Endothelial cell of umbilical vein (primary cell): ENCODE measurements around the gene MBD3L1. TPM values are rescaled to one million over a fixed set of nuclear protein-coding genes. Genes with fewer than 3 reads are reported as not detected.

Experiments used
- BruUV-seq: library from RNA; stranded (reverse); fragments of 400-500 nt; replicated peaks from 2 replicates; lab custom pipeline; 2021; lab: Mats Ljungman, UMichigan
- CTCF ChIA-PET: fragments of 300-600, 350-600 bp; sonication (Branson Sonifier 250); formaldehyde crosslinking; loops from one replicate; lab custom pipeline; 2021; ENCODE audit warnings: antibody characterized with exemption, inconsistent platforms; lab: Charles Lee
- POLR2A ChIA-PET: fragments of 300-600, 350-600 bp; sonication (Branson Sonifier 250); formaldehyde crosslinking; loops from one replicate; lab custom pipeline; 2021; ENCODE audit warnings: antibody characterized with exemption, inconsistent platforms; lab: Charles Lee
- DNase-seq: peaks from one replicate; pipeline ENCODE4 v3.0.0-alpha.2; 2011; ENCODE audit warnings: low read depth, low spot score
- FAIRE-seq: peaks from 2 replicates; lab custom pipeline; 2011; peaks lifted over from hg19 to GRCh38; lab: Jason Lieb, UNC
- H2AFZ ChIP-seq: 2 replicates; pipeline ENCODE4 v1.6.0; 2012; ENCODE audit warnings: low read depth, low read length, control low read depth, inconsistent platforms
- H3K27ac ChIP-seq: 2 replicates; pipeline ENCODE4 v1.5.1; 2011; ENCODE audit warnings: low read depth, mild to moderate bottlenecking, control low read depth, low read length, moderate library complexity; ENCODE audit not compliant: insufficient read depth
- H3K27me3 ChIP-seq, 2 experiments: 2 replicates each; pipeline versions ENCODE4 v1.6.0 to v1.6.1; 2011; ENCODE audit warnings: low read length in 2 of 2, mixed read lengths in 1 of 2; ENCODE audit not compliant: control insufficient read depth in 2 of 2, insufficient read depth in 2 of 2
- H3K36me3 ChIP-seq, 2 experiments: 2 replicates in 1 of 2; 3 replicates in 1 of 2; pipeline ENCODE4 v1.5.1; 2011; ENCODE audit warnings: low read length in 2 of 2, mild to moderate bottlenecking in 1 of 2, moderate library complexity in 1 of 2; ENCODE audit not compliant: control insufficient read depth in 2 of 2, insufficient read depth in 2 of 2; ENCODE audit errors: extremely low read depth in 1 of 2
- H3K4me1 ChIP-seq: 3 replicates; pipeline ENCODE4 v1.5.1; 2011; ENCODE audit warnings: mild to moderate bottlenecking, low read length; ENCODE audit not compliant: control insufficient read depth, insufficient read depth; ENCODE audit errors: extremely low read depth
- H3K4me2 ChIP-seq: 2 replicates; pipeline ENCODE4 v1.6.1; 2011; ENCODE audit warnings: low read length, control low read depth, mixed read lengths; ENCODE audit not compliant: insufficient read depth
- H3K4me3 ChIP-seq, 3 experiments: fragments of 200-600 bp in 1 of 3; sonication (generic), shearing (Covaris generic) in 1 of 3; replicated peaks in 1 of 3; 2 replicates each; pipeline ENCODE4 v1.5.1; 2011 to 2016; ENCODE audit warnings: control low read depth in 3 of 3, low read length in 3 of 3, mild to moderate bottlenecking in 2 of 3, inconsistent platforms in 1 of 3, low read depth in 1 of 3, moderate library complexity in 1 of 3; ENCODE audit not compliant: insufficient read depth in 1 of 3
- H3K79me2 ChIP-seq: 2 replicates; pipeline ENCODE4 v1.6.0; 2012; ENCODE audit warnings: low read length, inconsistent platforms; ENCODE audit not compliant: control insufficient read depth, insufficient read depth
- H3K9ac ChIP-seq: replicated peaks from 2 replicates; pipeline ENCODE3; 2011; ENCODE audit warnings: low read length, control low read depth; ENCODE audit not compliant: insufficient read depth; ENCODE audit errors: extremely low read depth
- H3K9me1 ChIP-seq: replicated peaks from 3 replicates; pipeline ENCODE4 v1.6.0; 2011; ENCODE audit warnings: mild to moderate bottlenecking, low read length; ENCODE audit not compliant: control insufficient read depth, insufficient read depth; ENCODE audit errors: extremely low read depth
- H3K9me3 ChIP-seq: replicated peaks from 2 replicates; pipeline ENCODE4 v1.5.1; 2012; ENCODE audit warnings: low read length, inconsistent platforms; ENCODE audit not compliant: control insufficient read depth, insufficient read depth
- H4K20me1 ChIP-seq: replicated peaks from 2 replicates; pipeline ENCODE3; 2011; ENCODE audit warnings: mild to moderate bottlenecking, low read length; ENCODE audit not compliant: control insufficient read depth, insufficient read depth; ENCODE audit errors: extremely low read depth
- EZH2 ChIP-seq: IDR thresholded peaks from 2 replicates; pipeline ENCODE4 v1.6.1; 2012; ENCODE audit warnings: borderline replicate concordance, low read depth, mild to moderate bottlenecking, moderate library complexity, low read length, inconsistent platforms; ENCODE audit not compliant: severe bottlenecking
- FOS ChIP-seq: IDR thresholded peaks from 2 replicates; pipeline ENCODE4 v1.6.1; 2011; ENCODE audit warnings: mild to moderate bottlenecking, low read length, moderate library complexity, borderline replicate concordance; ENCODE audit not compliant: insufficient read depth
- GATA2 ChIP-seq: IDR thresholded peaks from 2 replicates; pipeline ENCODE4 v1.7.0; 2011; ENCODE audit warnings: low read depth, mild to moderate bottlenecking, moderate library complexity, mixed read lengths, low read length; ENCODE audit not compliant: insufficient read length, insufficient read depth
- JUN ChIP-seq: IDR thresholded peaks from 2 replicates; pipeline ENCODE4 v1.6.1; 2011; ENCODE audit warnings: borderline replicate concordance, low read depth; ENCODE audit not compliant: insufficient read length, insufficient read depth
- MYC ChIP-seq: IDR thresholded peaks from one replicate; pipeline ENCODE4 v1.6.1; 2011; ENCODE audit warnings: mild to moderate bottlenecking, low read depth, low read length
- POLR2AphosphoS5 ChIP-seq: IDR thresholded peaks from 2 replicates; pipeline ENCODE4 v1.6.1; 2012; ENCODE audit warnings: low read depth, mild to moderate bottlenecking, control low read depth, low read length, moderate library complexity; ENCODE audit not compliant: insufficient read depth
- dilution Hi-C: fragments of 300-500 bp; cut with MboI; formaldehyde crosslinking; loops from one replicate; pipeline ENCODE4 v1.15.0; 2019; ENCODE audit warnings: low sequenced_read_pairs; ENCODE audit not compliant: extremely low pct_ligation_motif_present
- intact Hi-C: fragments of 100-400 bp; cut with micrococcal nuclease; formaldehyde crosslinking; loops from one replicate; pipeline ENCODE4 v1.10.0; 2022
- polyA plus RNA-seq, 4 experiments: library from polyadenylated mRNA; depleted of rRNA in 3 of 4; stranded (reverse) in 3 of 4; unstranded in 1 of 4; fragments of >200 nt; gene quantifications; 2 replicates each; pipeline versions ENCODE4 v1.2.1 to v1.2.3, GENCODE V29; 2011 to 2012; ENCODE audit warnings: missing spikeins in 1 of 4
- total RNA-seq: library from RNA; stranded (reverse); gene quantifications from 2 replicates; pipeline ENCODE4 v1.2.3, GENCODE V29; 2021
- TF ChIP-seq, protein P1 (sequence below): IDR thresholded peaks from 2 replicates; pipeline ENCODE4 v1.6.1; 2011; ENCODE audit not compliant: insufficient read depth, insufficient read length
- TF ChIP-seq, protein P2 (sequence below), 2 donors: IDR thresholded peaks; 1 replicate in 1 of 2; 2 replicates in 1 of 2; pipeline ENCODE4 v1.5.1; 2011; ENCODE audit warnings: low read length in 2 of 2, mild to moderate bottlenecking in 2 of 2, moderate library complexity in 2 of 2, control low read depth in 1 of 2, inconsistent platforms in 1 of 2, low read depth in 1 of 2; ENCODE audit not compliant: insufficient read depth in 1 of 2; ENCODE audit errors: extremely low read depth in 1 of 2

MBD3L1 gene
- total and polyA plus RNA-seq, 2 donors (not counting 3 experiments of a cell fraction or from before 2014, with no cell fraction given), result not detected

DNA sequence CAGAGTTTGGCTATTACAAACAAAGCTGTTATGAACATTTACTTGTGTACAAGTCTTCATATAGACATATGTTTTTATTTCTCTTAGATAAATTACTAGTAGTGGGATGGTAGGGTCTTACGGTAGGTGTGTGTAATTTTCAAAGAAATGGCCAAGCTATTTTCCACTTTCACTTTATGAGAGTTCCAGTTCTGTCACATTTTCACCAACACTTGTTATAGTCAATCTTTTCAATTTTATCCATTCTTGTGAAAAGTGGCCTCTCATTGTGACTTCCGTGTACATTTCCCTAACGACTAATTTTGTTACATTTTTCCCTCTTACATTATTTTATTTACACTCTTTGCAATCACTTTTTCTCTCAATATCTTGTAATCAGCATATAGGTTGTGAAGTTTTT is 18.3 kb downstream of the MBD3L1 start:
- Histone ChIP-seq H3K4me2 (no peak overlapping the region), H3K4me1 (no peaks in the 10 kb centered on the region), H3K79me2 (no peaks in the 10 kb centered on the region), H3K27me3 (no peaks in the 10 kb centered on the region), H3K9me3 (no peaks in the 10 kb centered on the region), H3K27ac (no peak overlapping the region), H3K4me3 (no peak overlapping the region), H3K9me1 (no peaks in the 10 kb centered on the region), H2AFZ (no peak overlapping the region), H3K9ac (no peak overlapping the region), H4K20me1 (no peaks in the 10 kb centered on the region), H3K36me3 (no peaks in the 10 kb centered on the region)
- DNase-seq (no peak), FAIRE-seq (no peak)
- CTCF ChIA-PET, result no interaction called here
- POLR2A ChIA-PET, result no interaction called here
- intact Hi-C loops, result no loop called here
- no peak for TF ChIP-seq JUN
- TF ChIP-seq, protein P1, sequence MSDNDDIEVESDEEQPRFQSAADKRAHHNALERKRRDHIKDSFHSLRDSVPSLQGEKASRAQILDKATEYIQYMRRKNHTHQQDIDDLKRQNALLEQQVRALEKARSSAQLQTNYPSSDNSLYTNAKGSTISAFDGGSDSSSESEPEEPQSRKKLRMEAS, result no peak
- dilution Hi-C loops, result no loop called here
- BruUV-seq, result no TSS peak

GRCh38 chr19:8858260-8858659 is 26.1 kb downstream of the MBD3L1 start:
- Histone ChIP-seq H4K20me1 (no peaks in the 10 kb centered on the region), H3K4me3 (no peak overlapping the region), H3K9me3 (peaks cover 2% of the 10 kb centered on the region), H3K36me3 (no peaks in the 10 kb centered on the region), H3K27me3 (no peaks in the 10 kb centered on the region), H3K79me2 (no peaks in the 10 kb centered on the region), H2AFZ (no peak overlapping the region), H3K4me2 (no peak overlapping the region), H3K4me1 (no peaks in the 10 kb centered on the region), H3K27ac (no peak overlapping the region), H3K9me1 (no peaks in the 10 kb centered on the region), H3K9ac (no peak overlapping the region)
- dilution Hi-C loops (no loop called here), intact Hi-C loops (no loop called here)
- TF ChIP-seq POLR2AphosphoS5 (no peak), GATA2 (no peak), EZH2 (no peak), MYC (no peak), JUN (no peak), FOS (no peak)
- TF ChIP-seq, protein P1, result no peak
- TF ChIP-seq, protein P2, sequence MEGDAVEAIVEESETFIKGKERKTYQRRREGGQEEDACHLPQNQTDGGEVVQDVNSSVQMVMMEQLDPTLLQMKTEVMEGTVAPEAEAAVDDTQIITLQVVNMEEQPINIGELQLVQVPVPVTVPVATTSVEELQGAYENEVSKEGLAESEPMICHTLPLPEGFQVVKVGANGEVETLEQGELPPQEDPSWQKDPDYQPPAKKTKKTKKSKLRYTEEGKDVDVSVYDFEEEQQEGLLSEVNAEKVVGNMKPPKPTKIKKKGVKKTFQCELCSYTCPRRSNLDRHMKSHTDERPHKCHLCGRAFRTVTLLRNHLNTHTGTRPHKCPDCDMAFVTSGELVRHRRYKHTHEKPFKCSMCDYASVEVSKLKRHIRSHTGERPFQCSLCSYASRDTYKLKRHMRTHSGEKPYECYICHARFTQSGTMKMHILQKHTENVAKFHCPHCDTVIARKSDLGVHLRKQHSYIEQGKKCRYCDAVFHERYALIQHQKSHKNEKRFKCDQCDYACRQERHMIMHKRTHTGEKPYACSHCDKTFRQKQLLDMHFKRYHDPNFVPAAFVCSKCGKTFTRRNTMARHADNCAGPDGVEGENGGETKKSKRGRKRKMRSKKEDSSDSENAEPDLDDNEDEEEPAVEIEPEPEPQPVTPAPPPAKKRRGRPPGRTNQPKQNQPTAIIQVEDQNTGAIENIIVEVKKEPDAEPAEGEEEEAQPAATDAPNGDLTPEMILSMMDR (IDR thresholded peaks at IDR 0.05; ENCODE audit: extremely low read depth in 1 of 2, insufficient read depth in 1 of 2, low read depth in 1 of 2, low read length in 2 of 2), result no peak
- ChIA-PET POLR2A (no interaction called here), CTCF (no interaction called here)
- FAIRE-seq (no peak), DNase-seq (no peak)
- no TSS peak for BruUV-seq
